SU-DHL-6 (cell line): ENCODE measurements around the gene MRPL42.
"Not testable (repeated sequence)": the region's sequence is repeated elsewhere in the genome, so short reads cannot be mapped to it uniquely, and the experiment has no call there.

Experiments
- H2AFZ ChIP-seq: fragments of 200-600 bp; sonication (generic); 2 replicates; pipeline ENCODE4 v1.6.1; 2014; ENCODE audit warnings: low read depth, mild to moderate bottlenecking, moderate library complexity, mixed read lengths, antibody characterized with exemption, low read length; ENCODE audit not compliant: severe bottlenecking
- H3F3A ChIP-seq: fragments of 200-600 bp; shearing (Covaris generic); 2 replicates; pipeline ENCODE4 v1.6.0; 2016; ENCODE audit warnings: antibody characterized with exemption, mild to moderate bottlenecking; ENCODE audit not compliant: insufficient read depth
- H3K27ac ChIP-seq: fragments of 200-600 bp; sonication (generic); 2 replicates; pipeline ENCODE4 v1.5.1; 2016; ENCODE audit warnings: low read depth, mild to moderate bottlenecking, low read length, moderate library complexity, mixed read lengths
- H3K27me3 ChIP-seq: fragments of 200-600 bp; sonication (generic), shearing (Covaris generic); 2 replicates; pipeline ENCODE4 v1.6.0; 2014; ENCODE audit warnings: mild to moderate bottlenecking, low read length
- H3K36me3 ChIP-seq: fragments of 200-600 bp; sonication (generic); 2 replicates; pipeline ENCODE4 v1.6.1; 2014; ENCODE audit warnings: mild to moderate bottlenecking, low read length, mixed read lengths
- H3K4me2 ChIP-seq: fragments of 300-600, 200-600 bp; shearing (Covaris generic), sonication (generic); 2 replicates; pipeline ENCODE4 v1.6.0; 2014; ENCODE audit warnings: low read length, low read depth, mild to moderate bottlenecking; ENCODE audit not compliant: poor library complexity, severe bottlenecking
- H3K4me3 ChIP-seq: fragments of 200-600 bp; sonication (generic); 2 replicates; pipeline ENCODE4 v1.5.1; 2014; ENCODE audit warnings: antibody characterized with exemption, low read length, mild to moderate bottlenecking, mixed read lengths; ENCODE audit not compliant: insufficient read depth, poor library complexity, severe bottlenecking
- H3K79me2 ChIP-seq: fragments of 200-600 bp; sonication (generic); 2 replicates; pipeline ENCODE4 v1.6.1; 2014; ENCODE audit warnings: mild to moderate bottlenecking, low read length, moderate library complexity; ENCODE audit not compliant: insufficient read depth
- H3K9ac ChIP-seq: fragments of 200-600 bp; sonication (generic); 2 replicates; pipeline ENCODE4 v1.7.0; 2014; ENCODE audit warnings: mild to moderate bottlenecking, low read length
- H3K9me2 ChIP-seq: fragments of 200-600 bp; sonication (generic); replicated peaks from 2 replicates; pipeline ENCODE4 v1.6.1; 2014; ENCODE audit warnings: low read length; ENCODE audit not compliant: insufficient read depth
- H3K9me3 ChIP-seq: fragments of 200-600 bp; sonication (generic); 2 replicates; pipeline ENCODE4 v1.6.1; 2014; ENCODE audit warnings: low read length, mixed read lengths; ENCODE audit not compliant: insufficient read depth
- H4K20me1 ChIP-seq: fragments of 200-600 bp; sonication (generic); 2 replicates; pipeline ENCODE4 v1.6.1; 2014; ENCODE audit warnings: low read depth, mild to moderate bottlenecking, antibody characterized with exemption, low read length, moderate library complexity, mixed read lengths
- EZH2phosphoT487 ChIP-seq: fragments of 200-600 bp; sonication (generic), shearing (Covaris generic); conservative IDR thresholded peaks from 2 replicates; pipeline ENCODE4 v1.6.1; 2018; ENCODE audit warnings: mild to moderate bottlenecking, antibody characterized with exemption, low read length, moderate library complexity, mixed read lengths
- TF ChIP-seq, protein P1 (sequence below): fragments of 200-600 bp; sonication (generic); IDR thresholded peaks from one replicate; pipeline ENCODE4 v1.5.1; 2017; ENCODE audit warnings: antibody characterized with exemption, mild to moderate bottlenecking, low read length, moderate library complexity; ENCODE audit not compliant: insufficient read depth, poor library complexity, severe bottlenecking

MRPL42 gene

DNA sequence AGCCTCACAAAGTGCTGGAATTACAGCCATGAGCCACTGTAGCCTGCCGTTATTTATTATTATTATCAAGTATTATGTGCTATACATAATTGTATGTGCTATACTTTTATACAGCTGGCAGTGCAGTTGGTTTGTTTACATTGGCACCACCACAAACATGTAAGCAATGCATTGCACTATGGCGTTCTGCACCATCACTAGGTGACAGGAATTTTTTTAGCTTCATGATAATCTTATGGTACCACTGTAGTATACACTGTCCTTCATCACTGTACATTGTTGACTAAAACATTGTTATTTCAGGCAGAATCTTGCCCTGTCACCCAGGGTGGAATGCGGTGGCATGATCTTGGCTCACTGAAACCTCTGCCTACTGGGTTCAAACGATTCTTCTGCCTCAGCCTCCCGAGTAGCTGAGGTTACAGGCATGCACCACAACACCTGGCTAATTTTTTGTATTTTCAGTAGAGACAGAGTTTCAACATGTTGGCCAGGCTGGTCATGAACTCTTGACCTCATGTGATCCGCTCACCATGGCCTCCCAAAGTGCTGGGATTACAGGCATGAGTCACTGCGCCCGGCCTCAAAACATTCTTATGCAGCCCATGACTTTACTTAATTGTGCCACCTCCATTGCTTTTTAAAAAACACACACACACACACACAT, 17.1 kb downstream of the MRPL42 start:
- TF ChIP-seq EZH2phosphoT487: no peak
- TF ChIP-seq, protein P1, sequence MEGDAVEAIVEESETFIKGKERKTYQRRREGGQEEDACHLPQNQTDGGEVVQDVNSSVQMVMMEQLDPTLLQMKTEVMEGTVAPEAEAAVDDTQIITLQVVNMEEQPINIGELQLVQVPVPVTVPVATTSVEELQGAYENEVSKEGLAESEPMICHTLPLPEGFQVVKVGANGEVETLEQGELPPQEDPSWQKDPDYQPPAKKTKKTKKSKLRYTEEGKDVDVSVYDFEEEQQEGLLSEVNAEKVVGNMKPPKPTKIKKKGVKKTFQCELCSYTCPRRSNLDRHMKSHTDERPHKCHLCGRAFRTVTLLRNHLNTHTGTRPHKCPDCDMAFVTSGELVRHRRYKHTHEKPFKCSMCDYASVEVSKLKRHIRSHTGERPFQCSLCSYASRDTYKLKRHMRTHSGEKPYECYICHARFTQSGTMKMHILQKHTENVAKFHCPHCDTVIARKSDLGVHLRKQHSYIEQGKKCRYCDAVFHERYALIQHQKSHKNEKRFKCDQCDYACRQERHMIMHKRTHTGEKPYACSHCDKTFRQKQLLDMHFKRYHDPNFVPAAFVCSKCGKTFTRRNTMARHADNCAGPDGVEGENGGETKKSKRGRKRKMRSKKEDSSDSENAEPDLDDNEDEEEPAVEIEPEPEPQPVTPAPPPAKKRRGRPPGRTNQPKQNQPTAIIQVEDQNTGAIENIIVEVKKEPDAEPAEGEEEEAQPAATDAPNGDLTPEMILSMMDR: no peak
- H3K9me3 ChIP-seq: no peaks in the 10 kb centered on the region
- H2AFZ ChIP-seq: no peak overlapping the region
- no peak overlapping the region for H3K27ac ChIP-seq
- H3K4me3 ChIP-seq: no peak overlapping the region
- H3K27me3 ChIP-seq: no peaks in the 10 kb centered on the region
- no peaks in the 10 kb centered on the region for H4K20me1 ChIP-seq
- no peaks in the 10 kb centered on the region for H3F3A ChIP-seq
- peaks cover 41% of the 10 kb centered on the region; the same call in 1 of the 2 replicates for H3K36me3 ChIP-seq
- H3K9me2 ChIP-seq: no peaks in the 10 kb centered on the region
- H3K4me2 ChIP-seq: no peak overlapping the region
- H3K9ac ChIP-seq: no peak overlapping the region
- peaks cover 4% of the 10 kb centered on the region; the same call in 1 of the 2 replicates for H3K79me2 ChIP-seq

DNA sequence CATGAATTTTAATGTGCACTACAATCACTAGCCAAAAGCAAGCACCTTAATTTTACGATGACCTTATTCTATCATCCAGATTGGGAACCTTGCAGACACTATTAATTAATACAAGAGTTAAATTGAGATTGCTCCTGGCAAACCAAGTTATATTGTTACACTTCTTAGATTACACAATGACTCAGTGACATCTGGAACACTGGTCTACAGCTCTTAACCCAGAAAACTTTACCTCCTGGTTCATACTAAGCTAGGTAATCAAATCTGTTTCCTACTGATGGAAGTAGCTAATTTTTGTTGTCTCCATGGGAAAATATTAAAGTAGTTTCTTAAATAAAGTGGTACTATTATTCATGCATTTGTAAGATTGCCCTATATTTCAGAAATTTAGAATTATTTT, 25.5 kb downstream of the MRPL42 start:
- not testable (repeated sequence) for H3K4me3 ChIP-seq, H3F3A ChIP-seq, H4K20me1 ChIP-seq, H3K9me3 ChIP-seq, H2AFZ ChIP-seq, H3K27ac ChIP-seq, H3K9me2 ChIP-seq, H3K4me2 ChIP-seq, H3K27me3 ChIP-seq, H3K9ac ChIP-seq
- peaks cover 15% of the 10 kb centered on the region; the same call in 1 of the 2 replicates for H3K36me3 ChIP-seq
- H3K79me2 ChIP-seq: 0 out of 2 replicates have a peak, but pooled peaks cover 13% of the 10 kb centered on the region

- H3K4me3 ChIP-seq: no peak overlapping the region
- no peaks in the 10 kb centered on the region for H3K9me2 ChIP-seq
- no peak overlapping the region for H3K9ac ChIP-seq
- no peak overlapping the region for H3K27ac ChIP-seq
- 0 out of 2 replicates have a peak, but pooled peaks cover 13% of the 10 kb centered on the region for H3K79me2 ChIP-seq
- H3K36me3 ChIP-seq: peaks cover 9% of the 10 kb centered on the region; the same call in 1 of the 2 replicates
- H3K27me3 ChIP-seq: no peaks in the 10 kb centered on the region
- H4K20me1 ChIP-seq: no peaks in the 10 kb centered on the region
- H2AFZ ChIP-seq: no peak overlapping the region
- no peaks in the 10 kb centered on the region for H3F3A ChIP-seq
- no peaks in the 10 kb centered on the region for H3K9me3 ChIP-seq
- TF ChIP-seq, protein P1: no peak
- no peak for TF ChIP-seq EZH2phosphoT487
- H3K4me2 ChIP-seq: no peak overlapping the region
Measured at GRCh38 chr12:93494096-93494495, 26.8 kb downstream of the MRPL42 start.

GRCh38 chr12:93497456-93497855, 30.1 kb downstream of the MRPL42 start:
- Histone ChIP-seq H3K9ac (no peak overlapping the region), H3K9me3 (no peaks in the 10 kb centered on the region), H3K4me2 (no peak overlapping the region), H3K27me3 (no peaks in the 10 kb centered on the region), H3K4me3 (no peak overlapping the region), H3K27ac (no peak overlapping the region), H3K79me2 (0 out of 2 replicates have a peak, but pooled peaks cover 4% of the 10 kb centered on the region), H3K9me2 (no peaks in the 10 kb centered on the region), H3F3A (peaks cover 17% of the 10 kb centered on the region), H2AFZ (no peak overlapping the region), H4K20me1 (no peaks in the 10 kb centered on the region), H3K36me3 (peaks cover 7% of the 10 kb centered on the region; the same call in 1 of the 2 replicates)
- no peak for TF ChIP-seq EZH2phosphoT487
- TF ChIP-seq, protein P1: no peak

DNA sequence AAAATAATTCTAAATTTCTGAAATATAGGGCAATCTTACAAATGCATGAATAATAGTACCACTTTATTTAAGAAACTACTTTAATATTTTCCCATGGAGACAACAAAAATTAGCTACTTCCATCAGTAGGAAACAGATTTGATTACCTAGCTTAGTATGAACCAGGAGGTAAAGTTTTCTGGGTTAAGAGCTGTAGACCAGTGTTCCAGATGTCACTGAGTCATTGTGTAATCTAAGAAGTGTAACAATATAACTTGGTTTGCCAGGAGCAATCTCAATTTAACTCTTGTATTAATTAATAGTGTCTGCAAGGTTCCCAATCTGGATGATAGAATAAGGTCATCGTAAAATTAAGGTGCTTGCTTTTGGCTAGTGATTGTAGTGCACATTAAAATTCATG, 31.5 kb downstream of the MRPL42 start:
- H3K27me3 ChIP-seq, H3K4me3 ChIP-seq, H3K27ac ChIP-seq, H2AFZ ChIP-seq, H3K4me2 ChIP-seq, H3K79me2 ChIP-seq, H3K9me2 ChIP-seq, H3K9ac ChIP-seq, H3K9me3 ChIP-seq, H4K20me1 ChIP-seq: not testable (repeated sequence)
- Histone ChIP-seq H3F3A (peaks cover 21% of the 10 kb centered on the region), H3K36me3 (peaks cover 11% of the 10 kb centered on the region; the same call in 1 of the 2 replicates)
